Heart right ventricle (tissue), 16 donors: ENCODE measurements around the gene NID2. TPM values are rescaled to one million over a fixed set of nuclear protein-coding genes. Genes with fewer than 3 reads are reported as not detected.

Experiments used
- ATAC-seq, 8 donors: fragments of 200-7000 bp; cut with Tn5 transposase; one replicate each; pipeline ENCODE4 v1.9.1; 2020; ENCODE audit warnings: mild to moderate bottlenecking in 8 of 8, moderate library complexity in 8 of 8, moderate number of reproducible peaks in 1 of 8
- DNase-seq, 2 donors: peaks; one replicate each; pipeline ENCODE4 v3.0.0-alpha.2; 2020
- H3K27ac ChIP-seq, 10 donors: fragments of 200-600 bp; sonication (generic) in 2 of 10; one replicate each; pipeline versions ENCODE4 v1.5.0 to v1.8.0; 2020 to 2022; ENCODE audit warnings: mild to moderate bottlenecking in 3 of 10
- H3K27me3 ChIP-seq, 7 donors: fragments of 200-600 bp; one replicate each; pipeline ENCODE4 v1.8.0; 2021 to 2022; ENCODE audit warnings: mild to moderate bottlenecking in 2 of 7
- H3K36me3 ChIP-seq, 9 donors: fragments of 200-600 bp; sonication (generic) in 1 of 9; one replicate each; pipeline versions ENCODE4 v1.5.0 to v1.8.0; 2020 to 2022; ENCODE audit warnings: mild to moderate bottlenecking in 2 of 9
- H3K4me1 ChIP-seq, 9 donors: fragments of 200-600 bp; sonication (generic) in 1 of 9; one replicate each; pipeline versions ENCODE4 v1.5.0 to v1.8.0; 2020 to 2022; ENCODE audit warnings: mild to moderate bottlenecking in 4 of 9
- H3K4me3 ChIP-seq, 10 donors: fragments of 200-600 bp; sonication (generic) in 2 of 10; one replicate each; pipeline versions ENCODE4 v1.5.0 to v1.8.0; 2020 to 2022; ENCODE audit warnings: mild to moderate bottlenecking in 7 of 10, moderate library complexity in 2 of 10
- H3K9me3 ChIP-seq, 11 donors: fragments of 200-600 bp in 10 of 11; sonication (generic) in 2 of 11; one replicate each; pipeline versions ENCODE4 v1.5.0 to v1.8.0; 2013 to 2022; ENCODE audit warnings: mild to moderate bottlenecking in 2 of 11, control low read depth in 1 of 11, moderate library complexity in 1 of 11
- CTCF ChIP-seq, 9 donors: fragments of 200-600 bp; sonication (generic) in 2 of 9; IDR thresholded peaks; one replicate each; pipeline versions ENCODE4 v1.5.0 to v1.8.0; 2021 to 2022; ENCODE audit warnings: antibody characterized with exemption in 9 of 9, mild to moderate bottlenecking in 5 of 9, moderate library complexity in 1 of 9
- WGBS, 2 donors: extraction: QIAGEN DNeasy Blood & Tissue Kit; methylation state at CpG; one replicate each; pipeline ENCODE4 v1.1.7; 2013; ENCODE audit warnings: inconsistent platforms in 1 of 2; 5-methylcytosine and 5-hydroxymethylcytosine counted together
- intact Hi-C, 10 donors: fragments of 100-400 bp; cut with DNase I; formaldehyde crosslinking; loops; one replicate each; pipeline versions ENCODE4 v1.11.1 to v1.14.2; 2022
- polyA plus RNA-seq, 2 donors: library from polyadenylated mRNA; stranded (reverse); fragments of 200-250 nt; gene quantifications; one replicate each; pipeline ENCODE4 v1.2.3, GENCODE V29; 2013
- total RNA-seq, 10 donors: library from RNA; stranded (reverse); fragmentation: NEBNext Ultra II Directional in 3 of 10; extraction: Animal tissue kit (Norgen Biotek cat#: 25700) in 3 of 10; gene quantifications; one replicate each; pipeline versions ENCODE4 v1.2.1 to v1.2.4, GENCODE V29; 2021 to 2023
- donor health status: Arrhythmogenic right ventricular cardiomyopathy.
- donor health status: ischemic (EF 13 %, LVEDD 7.1; RV severe dilation, severe dysfunction).
- donor health status: healthy with polysubstance abuse.
- donor health status: DM: no; HTN: yes; CAD: no.
- donor health status: DM: no; HTN: no; CAD: no.
- donor health status: ischemic (EF 25% LVEDD 6.9; RV normal size, moderate dysfunction).
- donor health status: ischemic (EF 25% LVEDD 5.7; RV mildly dilated, moderate dysfunction).
- donor health status: healthy.
- donor health status: DM: yes; HTN: yes; CAD: no.
- donor health status: Ischemic cardiomyopathy.
- donor health status: ischemic (EF 35%, LVEDD 5.7; RV mildly dilated, moderate dysfunction).
- donor health status: nonischemic (EF 11% LVEDD 7.7; RV severe dilation, severe dysfunction).
- donor health status: DM: yes; HTN: yes; CAD: no.
- donor health status: PGD.
- donor health status: ischemic (EF 29% LVEDD 5.4; RV normal size, mild dysfunction).
- donor health status: nonischemic (EF 23%, LVEDD 6.1; RV moderate dilation, normal function).

The NID2 gene
- total and polyA plus RNA-seq, 12 donors, result 15.1 to 66.0 (median 36.5) TPM

- intact Hi-C loops, result no loop called here
- 74 to 75% methylated on average over 2 of the region's 2 CpGs for WGBS, 2 donors
- Histone ChIP-seq H3K4me1 (peaks cover 15 to 83% (median 72%) of the 10 kb centered on the region in 9 donors), H3K4me3 (no peak overlapping the region), H3K9me3 (no peaks in the 10 kb centered on the region), H3K27ac (peak overlapping the region in 4 of 10 donors; percentile 0 to 84 (median 44)), H3K27me3 (no peaks in the 10 kb centered on the region), H3K36me3 (peaks cover 0 to 62% (median 6%) of the 10 kb centered on the region in 9 donors)
- no peak for ATAC-seq
- no peak for DNase-seq
- TF ChIP-seq CTCF (IDR thresholded peaks at IDR 0.05), result no peak
Measured at GRCh38 chr14:52055167-52055566, 13.7 kb downstream of the NID2 start.

GRCh38 chr14:52054678-52055077 is 14.2 kb downstream of the NID2 start:
- WGBS, 2 donors, result 0 to 90% methylated on average over 1 of the region's 1 CpG
- intact Hi-C loops, result no loop called here

GRCh38 chr14:52053044-52053443 is 15.8 kb downstream of the NID2 start:
- H3K4me1 ChIP-seq, result peaks cover 16 to 82% (median 72%) of the 10 kb centered on the region in 9 donors
- intact Hi-C loops, result no loop called here
- ATAC-seq, result peak in 4 of 8 donors; percentile 10 to 40 (median 22)

More at GRCh38 chr14:52054678-52055077, 14.2 kb downstream of the NID2 start:
- H3K9me3 ChIP-seq, result no peaks in the 10 kb centered on the region
- H3K4me1 ChIP-seq, result peaks cover 12 to 83% (median 72%) of the 10 kb centered on the region in 9 donors
- peak overlapping the region in 8 of 10 donors; percentile 4 to 84 (median 68) for H3K27ac ChIP-seq
- ATAC-seq, result no peak
- no peaks in the 10 kb centered on the region for H3K27me3 ChIP-seq
- H3K36me3 ChIP-seq, result peaks cover 0 to 60% (median 6%) of the 10 kb centered on the region in 9 donors
- DNase-seq, result no peak
- TF ChIP-seq CTCF (IDR thresholded peaks at IDR 0.05), result no peak
- no peak overlapping the region for H3K4me3 ChIP-seq

GRCh38 chr14:52052288-52052943 is 16.4 kb downstream of the NID2 start:
- peaks cover 0 to 38% (median 6%) of the 10 kb centered on the region in 9 donors for H3K36me3 ChIP-seq
- TF ChIP-seq CTCF (IDR thresholded peaks at IDR 0.05), result no peak
- DNase-seq (no peak), ATAC-seq (peak; percentile 23 to 71 (median 44))
- H3K4me1 ChIP-seq, result peaks cover 19 to 88% (median 78%) of the 10 kb centered on the region in 9 donors
- peak overlapping the region in 3 of 10 donors; percentile 1 to 20 (median 4) for H3K4me3 ChIP-seq
- H3K27ac ChIP-seq, result peak overlapping the region in 9 of 10 donors; percentile 54 to 84 (median 69)
- H3K27me3 ChIP-seq, result no peaks in the 10 kb centered on the region
- intact Hi-C loops, result no loop called here
- no peaks in the 10 kb centered on the region for H3K9me3 ChIP-seq
- WGBS, 2 donors, result 42 to 54% methylated on average over 7 of the region's 7 CpGs

More at GRCh38 chr14:52053044-52053443, 15.8 kb downstream of the NID2 start:
- no peak for DNase-seq
- Histone ChIP-seq H3K27me3 (no peaks in the 10 kb centered on the region), H3K9me3 (no peaks in the 10 kb centered on the region), H3K27ac (peak overlapping the region in 9 of 10 donors; percentile 54 to 84 (median 69)), H3K4me3 (peak overlapping the region in 2 of 10 donors; percentile 1 to 11), H3K36me3 (peaks cover 0 to 44% (median 6%) of the 10 kb centered on the region in 9 donors)
- WGBS, 2 donors, result 32 to 47% methylated on average over 5 of the region's 5 CpGs
- TF ChIP-seq CTCF (IDR thresholded peaks at IDR 0.05), result no peak
